BE2C (cell line): ENCODE results near the gene CRISPLD2. TPM values are rescaled to one million over a fixed set of nuclear protein-coding genes. Genes with fewer than 3 reads are reported as not detected.
A peak's percentile ranks its signal among the peaks of the same experiment; 100 is the strongest.

Source experiments
- DNase-seq: peaks from one replicate; pipeline ENCODE4 v3.0.0-alpha.2; 2020
- H3K27me3 ChIP-seq: fragments of 250-450 bp; sonication (Bioruptor Pico); 2 replicates; pipeline ENCODE4 v1.5.1; 2020; ENCODE audit warnings: mild to moderate bottlenecking
- H3K36me3 ChIP-seq: fragments of 250-450 bp; sonication (Bioruptor Pico); 2 replicates; pipeline ENCODE4 v1.5.1; 2020; ENCODE audit warnings: mild to moderate bottlenecking
- H3K4me1 ChIP-seq: fragments of 250-450 bp; sonication (Bioruptor Pico); 2 replicates; pipeline ENCODE4 v1.5.1; 2020
- H3K4me3 ChIP-seq: 2 replicates; pipeline ENCODE4 v1.5.1; 2011; ENCODE audit warnings: low read depth, low read length
- H3K9me3 ChIP-seq: fragments of 250-450 bp; sonication (Bioruptor Pico); 2 replicates; pipeline ENCODE4 v1.5.1; 2020
- polyA plus RNA-seq: library from polyadenylated mRNA; unstranded; fragments of >200 nt; gene quantifications from one replicate; pipeline ENCODE4 v1.2.1, GENCODE V29; 2012; ENCODE audit warnings: low read depth, missing spikeins; ENCODE audit not compliant: insufficient read length, insufficient read depth
- TF ChIP-seq, protein P1 (sequence below): IDR thresholded peaks from 2 replicates; pipeline ENCODE4 v1.5.1; 2012; ENCODE audit warnings: mild to moderate bottlenecking, low read depth, low read length

Gene CRISPLD2, protein sequence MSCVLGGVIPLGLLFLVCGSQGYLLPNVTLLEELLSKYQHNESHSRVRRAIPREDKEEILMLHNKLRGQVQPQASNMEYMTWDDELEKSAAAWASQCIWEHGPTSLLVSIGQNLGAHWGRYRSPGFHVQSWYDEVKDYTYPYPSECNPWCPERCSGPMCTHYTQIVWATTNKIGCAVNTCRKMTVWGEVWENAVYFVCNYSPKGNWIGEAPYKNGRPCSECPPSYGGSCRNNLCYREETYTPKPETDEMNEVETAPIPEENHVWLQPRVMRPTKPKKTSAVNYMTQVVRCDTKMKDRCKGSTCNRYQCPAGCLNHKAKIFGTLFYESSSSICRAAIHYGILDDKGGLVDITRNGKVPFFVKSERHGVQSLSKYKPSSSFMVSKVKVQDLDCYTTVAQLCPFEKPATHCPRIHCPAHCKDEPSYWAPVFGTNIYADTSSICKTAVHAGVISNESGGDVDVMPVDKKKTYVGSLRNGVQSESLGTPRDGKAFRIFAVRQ
- 0.52 TPM for polyA plus RNA-seq

DNA sequence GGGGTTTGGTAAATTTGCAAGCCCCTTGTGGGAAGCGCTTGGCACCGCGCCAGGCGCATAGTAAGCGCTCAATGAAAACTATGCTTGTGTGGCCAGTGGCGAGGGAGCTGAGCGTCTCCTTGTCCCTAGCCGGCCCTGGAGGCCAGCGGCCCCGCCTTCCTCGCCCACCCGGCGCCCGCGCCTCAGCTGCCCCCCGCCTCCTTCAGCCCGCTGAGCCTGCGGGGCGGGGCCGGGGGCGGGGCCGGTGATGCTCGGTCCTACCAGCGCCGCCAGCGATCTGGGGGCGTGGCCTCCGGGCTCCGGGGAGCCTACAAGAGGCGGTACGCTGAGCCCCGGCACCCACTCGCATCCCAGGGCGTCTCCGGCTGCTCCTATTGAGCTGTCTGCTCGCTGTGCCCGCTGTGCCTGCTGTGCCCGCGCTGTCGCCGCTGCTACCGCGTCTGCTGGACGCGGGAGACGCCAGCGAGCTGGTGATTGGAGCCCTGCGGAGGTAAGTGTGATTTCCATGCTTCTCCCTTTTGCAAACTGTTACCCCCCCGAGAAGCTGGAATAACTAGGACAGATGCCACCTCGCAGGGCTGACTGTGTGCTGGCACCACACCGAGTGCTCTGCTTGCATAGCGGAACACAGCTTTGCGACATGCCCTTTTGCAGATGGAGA is at the start of gene CRISPLD2:
CRISPLD2 (plus strand) TSS at position 342 of the 661 bp plus-strand sequence. CDS start 18,511 bp downstream, outside the sequence.
- peak; percentile 100 for DNase-seq
- Histone ChIP-seq H3K36me3 (no peaks in the 10 kb centered on the region), H3K27me3 (no peaks in the 10 kb centered on the region), H3K9me3 (no peaks in the 10 kb centered on the region), H3K4me1 (peaks cover 4% of the 10 kb centered on the region), H3K4me3 (peak within 1 kb of the TSS; percentile 65)
- TF ChIP-seq, protein P1, sequence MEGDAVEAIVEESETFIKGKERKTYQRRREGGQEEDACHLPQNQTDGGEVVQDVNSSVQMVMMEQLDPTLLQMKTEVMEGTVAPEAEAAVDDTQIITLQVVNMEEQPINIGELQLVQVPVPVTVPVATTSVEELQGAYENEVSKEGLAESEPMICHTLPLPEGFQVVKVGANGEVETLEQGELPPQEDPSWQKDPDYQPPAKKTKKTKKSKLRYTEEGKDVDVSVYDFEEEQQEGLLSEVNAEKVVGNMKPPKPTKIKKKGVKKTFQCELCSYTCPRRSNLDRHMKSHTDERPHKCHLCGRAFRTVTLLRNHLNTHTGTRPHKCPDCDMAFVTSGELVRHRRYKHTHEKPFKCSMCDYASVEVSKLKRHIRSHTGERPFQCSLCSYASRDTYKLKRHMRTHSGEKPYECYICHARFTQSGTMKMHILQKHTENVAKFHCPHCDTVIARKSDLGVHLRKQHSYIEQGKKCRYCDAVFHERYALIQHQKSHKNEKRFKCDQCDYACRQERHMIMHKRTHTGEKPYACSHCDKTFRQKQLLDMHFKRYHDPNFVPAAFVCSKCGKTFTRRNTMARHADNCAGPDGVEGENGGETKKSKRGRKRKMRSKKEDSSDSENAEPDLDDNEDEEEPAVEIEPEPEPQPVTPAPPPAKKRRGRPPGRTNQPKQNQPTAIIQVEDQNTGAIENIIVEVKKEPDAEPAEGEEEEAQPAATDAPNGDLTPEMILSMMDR: no peak

DNA sequence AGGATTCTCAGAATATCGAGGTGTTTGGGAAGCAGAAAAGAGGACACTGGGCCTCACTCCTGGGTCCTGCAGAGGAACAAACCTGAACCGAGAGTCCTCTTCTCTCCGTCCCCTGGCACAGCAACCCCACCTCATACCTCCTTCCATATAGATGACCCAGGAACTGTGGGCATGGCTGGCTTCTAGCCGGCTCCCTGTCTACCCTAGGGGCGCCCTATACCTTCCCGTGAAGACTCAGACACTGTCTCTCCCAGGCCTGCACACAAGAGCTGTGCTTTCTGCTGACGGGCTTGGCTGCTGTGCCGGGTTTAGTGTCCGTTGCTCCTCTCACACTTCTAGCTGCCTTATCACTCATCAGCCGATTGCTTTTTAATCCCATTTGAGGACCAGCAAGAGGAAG is 46.5 kb upstream of the CRISPLD2 start:
- no peak overlapping the region for H3K4me3 ChIP-seq
- H3K9me3 ChIP-seq: no peaks in the 10 kb centered on the region
- H3K36me3 ChIP-seq: peaks cover 84% of the 10 kb centered on the region
- DNase-seq: no peak
- TF ChIP-seq, protein P1: no peak
- peaks cover 1% of the 10 kb centered on the region for H3K4me1 ChIP-seq
- H3K27me3 ChIP-seq: no peaks in the 10 kb centered on the region

DNA sequence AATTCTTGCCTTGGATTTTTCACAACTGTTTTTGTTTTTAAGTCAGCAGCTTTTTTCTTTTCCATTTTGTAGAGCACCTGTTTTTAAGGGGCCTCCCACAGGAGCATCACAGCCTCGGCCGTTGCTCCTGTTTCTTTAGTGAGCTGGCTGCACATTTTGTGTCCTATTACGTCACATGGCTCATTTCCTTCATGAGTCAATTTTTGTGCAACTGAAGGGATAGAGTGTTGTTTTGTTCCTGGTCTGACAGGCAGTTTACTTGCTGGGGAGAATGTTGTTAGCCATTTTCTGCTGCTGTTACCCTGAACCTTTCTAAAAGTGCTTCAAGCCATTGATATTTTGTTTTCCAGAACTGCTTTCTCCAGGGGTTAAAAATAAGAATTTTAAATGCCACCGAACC is 45.0 kb upstream of the CRISPLD2 start:
- no peaks in the 10 kb centered on the region for H3K4me1 ChIP-seq
- H3K27me3 ChIP-seq: no peaks in the 10 kb centered on the region
- no peak for DNase-seq
- H3K9me3 ChIP-seq: no peaks in the 10 kb centered on the region
- H3K36me3 ChIP-seq: peaks cover 78% of the 10 kb centered on the region
- TF ChIP-seq, protein P1: no peak
- H3K4me3 ChIP-seq: no peak overlapping the region

DNA sequence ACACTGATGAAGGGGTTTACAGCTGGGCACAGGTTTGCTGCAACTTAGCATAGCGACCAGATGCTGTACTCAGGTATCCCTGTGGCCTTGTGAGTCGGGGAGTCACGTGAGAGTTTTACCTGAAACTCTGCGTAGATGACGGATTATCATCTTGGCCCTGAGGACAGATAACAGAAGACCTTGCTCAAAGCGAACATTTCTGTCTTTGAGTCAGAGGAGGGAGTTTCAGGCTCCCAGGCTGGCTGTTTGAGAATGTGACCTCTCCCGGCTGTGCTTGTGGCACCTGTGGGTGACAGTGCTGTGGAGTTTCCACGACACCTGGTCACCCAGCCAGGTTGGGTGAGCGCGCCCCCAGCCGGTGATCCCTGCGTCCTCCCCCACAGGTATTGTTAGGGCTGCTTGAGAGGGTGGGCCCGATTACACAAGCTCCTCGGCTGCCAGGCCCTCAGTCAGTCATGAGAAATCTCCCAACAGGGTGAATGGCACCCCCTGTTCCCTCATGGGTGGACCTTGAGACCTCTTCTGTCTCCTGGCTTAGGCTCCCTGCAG is 44.4 kb upstream of the CRISPLD2 start:
- no peaks in the 10 kb centered on the region for H3K4me1 ChIP-seq
- H3K4me3 ChIP-seq: no peak overlapping the region
- TF ChIP-seq, protein P1: no peak
- no peaks in the 10 kb centered on the region for H3K9me3 ChIP-seq
- no peaks in the 10 kb centered on the region for H3K27me3 ChIP-seq
- H3K36me3 ChIP-seq: peaks cover 79% of the 10 kb centered on the region
- DNase-seq: no peak

DNA sequence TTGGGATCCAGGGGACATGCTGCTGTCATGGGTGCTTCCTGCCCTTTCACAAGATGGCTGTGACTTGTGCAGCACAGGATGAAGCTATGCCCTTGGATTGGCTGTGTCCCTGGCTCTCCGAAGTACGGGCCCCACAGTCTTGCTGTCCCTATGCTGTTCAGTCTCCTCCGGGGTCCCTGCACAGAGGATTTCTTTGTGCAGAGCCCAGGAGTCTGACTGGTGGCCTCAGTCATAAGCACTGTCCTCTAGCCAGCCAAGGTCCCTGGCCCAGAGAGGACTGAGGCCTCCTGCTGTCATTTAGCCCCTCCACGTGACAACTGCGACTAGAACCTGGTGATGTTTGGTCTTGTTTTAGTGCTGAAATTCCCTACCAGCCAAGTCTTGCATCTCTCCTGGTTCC is 42.4 kb upstream of the CRISPLD2 start:
- TF ChIP-seq, protein P1: no peak
- Histone ChIP-seq H3K27me3 (no peaks in the 10 kb centered on the region), H3K4me3 (no peak overlapping the region), H3K4me1 (no peaks in the 10 kb centered on the region), H3K36me3 (peaks cover 65% of the 10 kb centered on the region), H3K9me3 (no peaks in the 10 kb centered on the region)
- DNase-seq: no peak
